AG20443 (cell line): Measurements from ENCODE around the gene GGTLC1.
"Not testable (repeated sequence)": the region's sequence is repeated elsewhere in the genome, so short reads cannot be mapped to it uniquely, and the experiment has no call there.

Experiments used
- DNase-seq: peaks from one replicate; pipeline ENCODE4 v3.0.0; 2012; ENCODE audit warnings: low spot score, mixed read lengths

GGTLC1 gene

DNA sequence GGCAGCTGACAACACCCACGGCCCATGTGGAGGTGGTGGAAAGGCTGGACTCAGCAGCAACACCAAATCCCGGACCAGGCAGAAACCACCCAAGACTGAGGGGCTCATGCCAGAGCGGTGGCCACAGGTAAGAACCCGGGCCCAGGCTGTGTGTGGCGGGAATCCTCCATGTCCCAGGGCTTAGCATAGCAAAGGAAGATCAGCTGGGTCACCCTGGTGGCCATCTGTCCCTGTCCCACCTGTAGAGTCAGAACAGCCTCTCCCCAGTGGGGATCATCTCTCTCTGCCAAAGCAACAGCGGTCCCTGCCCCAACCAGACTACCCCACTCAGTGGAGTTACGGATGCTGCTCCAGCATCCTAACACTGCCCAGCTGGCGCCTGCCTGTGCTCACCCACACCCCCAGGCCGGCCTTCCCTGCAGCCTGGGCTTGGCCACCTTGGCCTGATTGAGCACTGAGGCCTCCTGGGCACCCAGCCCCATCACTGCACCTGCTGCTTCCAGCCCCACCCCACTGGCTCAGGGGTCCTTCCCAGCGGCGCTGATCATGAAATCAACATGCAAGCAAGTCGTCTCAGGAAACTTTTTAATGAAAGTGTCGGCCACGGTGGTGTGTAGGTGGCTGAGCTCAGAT is 5.5 kb upstream of the GGTLC1 start:
- DNase-seq, result not testable (repeated sequence)

DNA sequence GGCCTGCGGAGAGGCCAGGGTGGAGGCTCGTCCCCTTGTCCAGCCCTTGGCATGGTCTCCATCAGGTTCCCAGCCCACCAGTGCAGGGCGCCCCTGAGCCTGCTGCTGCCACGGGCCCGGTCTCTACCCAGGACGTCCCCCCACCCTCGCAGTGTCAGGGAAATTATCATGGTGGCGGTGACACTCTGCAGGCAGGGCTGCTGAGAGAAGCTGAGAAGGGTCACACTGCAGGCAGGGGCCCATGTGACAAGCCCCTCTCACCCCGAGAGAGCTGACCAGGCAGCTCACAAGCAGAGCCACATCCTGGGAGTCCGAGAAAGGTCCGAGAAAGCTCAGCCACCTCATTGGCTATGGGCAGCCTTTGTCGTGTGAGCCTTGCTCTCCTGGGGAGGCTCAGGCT is 4.9 kb upstream of the GGTLC1 start:
- DNase-seq, result not testable (repeated sequence)

DNA sequence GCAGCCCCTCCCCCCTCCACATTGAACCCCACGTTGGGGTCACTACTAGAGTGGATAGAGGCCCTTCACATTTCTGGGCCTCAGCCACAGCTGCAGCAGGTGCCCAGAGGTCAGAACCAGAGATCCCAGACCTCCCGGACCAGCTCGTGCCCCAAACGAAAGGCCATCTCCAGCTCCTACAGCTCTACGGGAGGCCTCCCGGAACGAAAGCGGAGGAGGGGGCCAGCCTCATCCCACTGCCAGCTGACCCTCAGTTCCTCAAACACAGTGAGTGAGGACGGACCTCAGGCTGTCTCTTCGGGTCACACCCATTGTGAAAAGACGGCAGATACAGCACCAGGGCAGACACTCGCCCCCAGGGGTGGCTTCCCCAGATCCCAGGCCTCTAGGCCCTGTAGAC is 1.7 kb upstream of the GGTLC1 start:
- not testable (repeated sequence) for DNase-seq

DNA sequence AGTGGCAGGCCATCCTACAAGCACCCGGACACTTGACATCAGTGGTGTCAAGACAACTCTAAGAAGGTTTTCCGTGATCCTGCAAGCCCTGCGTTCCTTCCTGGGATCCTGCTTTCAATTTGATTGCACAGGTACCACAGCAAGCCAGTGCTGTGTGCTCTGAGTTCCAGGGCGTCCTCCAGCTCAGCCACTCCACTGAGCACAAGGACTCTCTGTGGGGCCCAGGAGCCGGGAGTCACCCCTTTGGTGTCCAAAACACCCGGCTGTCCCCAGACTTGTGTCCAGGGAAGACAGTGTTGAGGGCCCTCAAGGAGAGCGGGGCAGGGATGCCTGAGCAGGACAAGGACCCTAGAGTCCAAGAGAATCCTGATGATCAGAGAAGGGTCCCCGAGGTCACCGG is 387 bp upstream of the GGTLC1 start:
- not testable (repeated sequence) for DNase-seq

DNA sequence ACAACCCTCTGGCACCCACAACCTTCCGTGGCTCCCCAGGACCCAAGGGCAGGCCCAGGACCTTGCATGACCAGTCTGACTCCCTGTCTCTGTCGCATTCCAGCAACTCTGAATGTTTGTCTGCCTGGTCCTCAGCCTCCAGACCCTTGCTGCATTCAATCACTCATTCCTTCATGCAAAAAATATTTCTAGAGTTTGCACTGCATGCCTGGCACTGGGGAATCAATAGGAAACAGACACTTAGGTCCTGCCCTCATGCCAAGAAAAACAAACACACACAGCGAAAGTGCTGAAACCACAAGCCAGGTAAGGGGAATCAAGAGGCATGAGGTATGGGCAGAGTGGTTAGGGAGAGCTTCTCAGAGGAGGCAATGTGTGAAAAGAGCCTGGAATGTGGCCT is 1.9 kb downstream of the GGTLC1 start:
- not testable (repeated sequence) for DNase-seq

DNA sequence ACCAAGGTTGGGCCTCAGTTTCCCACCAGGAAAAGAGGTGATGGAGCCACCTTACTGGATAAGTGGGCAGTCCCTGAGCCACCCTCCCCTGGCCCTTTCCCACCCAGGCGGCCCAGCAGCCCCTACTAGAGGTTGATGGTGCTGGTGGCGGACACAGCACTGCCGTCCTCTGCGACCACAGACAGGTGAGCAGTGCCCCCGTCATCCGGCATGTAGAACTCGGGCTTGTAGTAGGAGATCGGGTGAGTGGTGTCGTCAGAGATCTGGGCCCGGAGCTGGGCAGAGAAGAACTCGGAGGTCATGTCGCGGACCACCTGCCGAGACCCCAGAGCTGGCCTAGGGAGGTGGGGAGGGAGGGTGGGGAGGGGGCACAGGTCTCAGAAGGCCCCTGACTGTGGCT is 2.3 kb downstream of the GGTLC1 start:
- DNase-seq, result not testable (repeated sequence)

DNA sequence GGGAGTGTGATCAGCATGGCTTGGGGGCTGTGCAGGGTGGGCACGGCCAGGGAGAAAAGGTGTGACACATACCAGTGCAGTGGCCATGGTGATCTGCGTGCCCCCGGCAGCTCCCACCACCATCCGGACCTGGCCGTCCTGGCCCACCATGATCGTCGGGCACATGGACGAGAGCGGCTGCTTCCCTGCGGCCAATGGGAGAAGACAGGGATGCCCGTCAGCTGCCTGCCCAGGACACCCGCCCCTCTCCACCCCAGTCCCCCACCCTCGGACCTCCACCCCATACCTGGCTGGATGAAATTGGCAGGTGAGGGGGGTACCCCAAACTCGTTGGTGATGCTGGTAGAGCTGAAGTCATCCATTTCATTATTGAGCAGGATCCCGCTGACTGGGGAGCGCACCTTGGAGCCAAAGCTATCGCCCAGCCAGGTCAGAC is 2.8 kb downstream of the GGTLC1 start:
- DNase-seq, result not testable (repeated sequence)

DNA sequence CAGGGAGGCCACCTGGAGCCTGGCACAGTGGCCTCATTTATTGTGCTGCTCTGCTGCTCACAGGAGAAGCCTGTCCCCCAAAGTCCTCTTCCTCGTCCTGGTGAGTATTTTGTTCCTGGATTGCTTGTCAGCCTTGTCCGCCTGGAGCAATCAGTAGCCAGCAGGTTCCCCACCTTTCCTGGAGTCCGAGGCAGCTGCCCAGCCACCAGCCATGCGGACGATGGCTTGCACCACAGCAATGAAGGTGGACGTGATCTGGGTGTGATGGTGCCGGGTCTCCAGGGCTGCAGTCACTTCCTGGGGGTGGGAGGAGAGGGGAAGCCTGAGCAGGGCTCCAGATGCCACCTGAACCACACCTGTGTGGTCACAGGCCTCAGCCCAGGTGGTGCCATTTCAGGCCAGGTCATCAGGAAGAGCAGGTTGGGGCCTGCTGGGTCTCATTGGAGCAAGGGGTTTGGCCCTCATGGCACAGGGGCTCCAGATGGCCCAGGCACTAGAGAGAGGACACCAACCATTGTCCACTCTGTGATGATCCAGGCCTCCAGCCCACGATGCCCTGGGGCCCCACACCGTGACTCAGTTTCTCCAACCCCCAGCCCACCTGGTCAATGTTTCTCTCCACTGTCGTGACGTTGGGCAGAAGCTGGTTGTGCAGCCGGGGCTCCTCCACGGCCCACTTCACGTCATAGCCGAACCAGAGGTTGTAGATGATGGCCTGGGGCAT is 3.4 kb downstream of the GGTLC1 start:
- not testable (repeated sequence) for DNase-seq

DNA sequence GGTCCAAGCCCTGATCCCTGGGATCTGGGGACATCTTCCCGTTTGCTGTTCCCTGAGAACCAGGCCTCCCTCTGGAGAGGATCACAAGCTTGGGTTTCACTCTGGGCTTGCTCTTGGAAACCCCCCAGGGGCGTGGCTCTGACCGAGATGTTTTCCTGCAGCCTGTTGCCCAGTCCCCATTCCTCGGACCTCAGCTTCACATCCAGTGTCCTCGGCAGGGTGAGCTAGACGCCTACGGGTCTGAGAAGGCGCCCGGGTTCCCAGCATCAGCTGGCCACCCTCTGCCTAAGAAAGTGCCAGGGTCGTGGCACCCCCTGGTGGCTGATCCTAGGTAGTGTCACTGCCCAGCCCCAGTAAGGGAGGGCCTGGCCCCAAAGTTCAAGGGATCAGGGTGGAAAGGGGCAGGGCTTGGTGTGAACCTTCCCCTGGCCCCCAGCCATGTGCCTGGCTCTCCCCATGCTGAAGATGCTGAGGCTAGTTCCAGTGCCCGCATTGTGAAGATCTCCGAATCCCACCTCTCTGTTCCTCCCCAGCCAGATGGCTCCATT is 4.0 kb downstream of the GGTLC1 start:
- DNase-seq, result peak; percentile 11

DNA sequence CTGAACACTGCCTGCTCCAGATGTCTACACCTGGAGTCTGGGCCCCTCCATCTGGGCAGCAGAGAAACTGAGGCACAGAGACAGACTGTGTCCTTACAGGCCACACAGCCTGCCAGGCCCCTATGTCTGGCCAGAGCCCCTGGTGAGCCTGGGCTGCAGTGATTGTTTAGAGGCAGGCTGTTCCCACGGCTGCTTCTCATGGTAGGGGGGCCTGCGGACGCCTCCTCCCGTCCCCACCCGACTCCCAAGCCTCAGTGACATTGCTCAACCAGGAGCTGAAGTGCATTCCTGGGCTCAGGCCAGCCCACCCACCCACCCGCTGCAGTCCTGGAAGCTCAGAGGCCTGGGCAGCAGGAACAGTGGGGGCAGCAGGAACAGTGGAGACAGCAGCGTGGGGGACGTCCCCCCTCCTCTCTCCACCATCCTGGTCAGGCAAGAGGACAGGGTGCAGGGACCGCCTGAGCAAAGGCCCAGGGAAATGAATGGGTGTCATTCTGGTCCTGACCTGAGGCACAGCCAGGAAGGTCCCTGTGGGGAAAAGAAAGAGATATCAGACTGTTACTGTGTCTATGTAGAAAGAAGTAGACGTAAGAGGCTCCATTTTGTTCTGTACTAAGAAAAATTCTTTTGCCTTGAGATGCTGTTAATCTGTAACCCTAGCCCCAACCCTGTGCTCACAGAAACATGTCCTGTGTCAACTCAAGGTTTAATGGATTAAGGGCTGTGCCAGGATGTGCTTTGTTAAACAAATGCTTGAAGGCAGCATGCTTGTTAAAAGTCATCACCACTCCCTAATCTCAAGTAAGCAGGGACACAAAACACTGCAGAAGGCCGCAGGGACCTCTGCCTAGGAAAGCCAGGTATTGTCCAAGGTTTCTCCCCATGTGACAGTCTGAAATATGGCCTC is 6.2 kb downstream of the GGTLC1 start:
- not testable (repeated sequence) for DNase-seq

DNA sequence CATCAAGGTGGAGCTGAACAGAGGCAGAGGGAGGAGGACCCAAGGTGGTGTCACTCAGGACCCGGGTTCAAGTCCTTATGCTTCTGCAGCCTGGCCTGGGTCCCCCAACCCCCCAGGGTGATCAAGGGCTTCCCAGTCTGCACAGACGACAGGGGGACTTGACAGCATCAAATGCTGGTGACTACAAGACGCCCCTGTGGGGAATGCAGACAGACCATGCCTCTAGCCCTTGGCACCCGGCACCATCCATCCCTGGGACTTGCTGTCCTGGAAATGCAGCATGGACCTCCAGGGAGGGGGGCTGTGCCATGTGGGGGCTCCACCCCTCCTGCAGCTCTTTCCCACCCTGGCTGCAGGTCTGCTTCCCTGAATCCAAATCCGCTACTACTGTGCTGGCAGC is 7.1 kb downstream of the GGTLC1 start:
- DNase-seq, result not testable (repeated sequence)

DNA sequence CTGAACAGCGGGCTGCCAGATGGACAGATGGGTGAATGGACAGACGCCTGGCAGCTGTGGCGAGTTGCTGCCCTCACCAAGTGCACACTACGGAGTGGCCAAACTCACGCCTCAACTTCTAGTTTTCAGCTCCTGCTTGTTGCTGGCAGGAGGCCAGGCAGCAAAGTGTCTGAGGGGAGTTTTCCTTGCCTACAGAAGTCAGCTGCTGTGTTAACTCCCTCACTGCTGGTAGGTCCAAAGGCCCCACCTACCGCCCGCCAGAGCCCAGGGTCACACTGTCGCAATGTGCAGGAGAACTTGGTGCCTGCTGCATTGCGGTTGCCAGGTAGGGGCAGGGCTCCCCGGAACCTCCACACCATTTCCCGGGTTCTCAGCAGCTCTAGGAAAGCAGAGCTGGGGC is 7.6 kb downstream of the GGTLC1 start:
- DNase-seq, result not testable (repeated sequence)

DNA sequence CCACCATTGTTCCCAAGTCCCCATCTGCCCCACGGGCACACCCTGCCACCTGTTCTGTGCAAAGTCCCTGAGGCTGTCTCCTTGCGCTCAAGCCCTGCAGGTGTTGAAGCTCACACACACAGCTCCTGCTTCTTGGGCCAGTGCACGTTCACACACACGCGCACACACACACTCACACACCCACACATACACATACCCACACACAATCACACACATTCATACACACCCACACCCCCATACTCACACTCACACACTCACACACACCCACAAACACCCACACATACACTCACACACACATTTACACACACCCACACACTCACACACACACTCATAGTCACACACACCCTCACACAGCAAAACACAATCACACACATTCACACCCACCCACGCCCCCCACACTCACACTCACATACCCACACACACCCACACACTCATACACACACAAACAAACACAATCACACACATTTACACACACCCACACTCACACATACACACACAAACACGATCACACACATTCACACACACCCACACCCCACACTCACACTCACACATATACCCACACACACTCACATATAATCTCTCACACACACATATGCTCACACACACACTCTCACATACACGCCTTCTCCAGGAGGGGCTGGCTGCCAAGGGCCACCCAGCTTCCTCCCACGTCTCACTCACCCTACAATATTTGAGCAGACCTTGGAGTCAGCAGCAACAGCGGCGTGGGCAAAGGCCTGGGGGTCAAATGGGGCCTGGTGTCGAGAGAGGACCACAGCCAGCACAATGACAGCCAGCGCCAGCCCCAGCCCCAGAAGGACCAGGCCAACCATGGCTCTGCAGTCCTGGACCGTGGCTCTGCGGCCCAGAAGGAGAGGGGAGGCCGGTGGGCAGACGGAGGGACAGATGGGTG is 8.4 kb downstream of the GGTLC1 start:
- DNase-seq, result not testable (repeated sequence)

DNA sequence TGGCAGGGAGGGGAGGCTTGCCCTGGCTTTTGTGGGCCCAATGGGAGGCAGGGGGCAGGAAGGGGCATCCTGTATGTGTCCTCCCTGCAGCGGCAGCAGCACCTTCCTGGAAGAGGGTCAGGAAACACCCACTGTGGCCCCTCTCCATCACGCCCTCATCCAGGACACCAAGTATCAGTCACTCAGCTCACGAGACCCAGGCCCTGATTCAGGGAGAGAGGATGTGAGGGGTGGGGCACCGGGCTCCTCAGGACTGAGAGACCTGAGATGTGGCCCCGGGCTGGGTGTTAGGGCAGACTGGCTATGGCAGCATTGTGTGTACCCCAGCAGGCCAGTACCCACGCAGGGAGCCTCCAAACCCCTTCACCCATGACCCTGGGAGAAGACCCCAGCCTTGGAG is 9.2 kb downstream of the GGTLC1 start:
- DNase-seq, result not testable (repeated sequence)

DNA sequence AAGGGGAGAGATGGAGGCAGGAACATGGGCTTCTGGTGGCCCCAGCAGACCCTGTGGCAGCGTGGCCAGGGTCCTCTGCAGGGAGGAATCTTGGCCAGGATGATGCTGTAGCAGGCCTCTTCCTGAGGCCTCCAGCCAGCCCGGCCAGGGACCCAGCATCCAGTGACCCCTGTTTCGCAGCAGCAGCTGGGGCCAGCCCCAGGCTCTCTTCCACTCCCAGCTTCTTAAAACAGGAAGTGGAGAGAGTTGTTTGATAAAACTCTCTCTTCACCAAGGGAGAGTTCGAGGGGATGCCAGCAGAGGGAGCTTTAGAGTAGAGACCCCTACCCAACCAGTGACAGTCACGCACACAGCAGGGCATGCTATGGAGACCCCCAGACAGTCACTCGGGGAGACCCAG is 10.1 kb downstream of the GGTLC1 start:
- not testable (repeated sequence) for DNase-seq

DNA sequence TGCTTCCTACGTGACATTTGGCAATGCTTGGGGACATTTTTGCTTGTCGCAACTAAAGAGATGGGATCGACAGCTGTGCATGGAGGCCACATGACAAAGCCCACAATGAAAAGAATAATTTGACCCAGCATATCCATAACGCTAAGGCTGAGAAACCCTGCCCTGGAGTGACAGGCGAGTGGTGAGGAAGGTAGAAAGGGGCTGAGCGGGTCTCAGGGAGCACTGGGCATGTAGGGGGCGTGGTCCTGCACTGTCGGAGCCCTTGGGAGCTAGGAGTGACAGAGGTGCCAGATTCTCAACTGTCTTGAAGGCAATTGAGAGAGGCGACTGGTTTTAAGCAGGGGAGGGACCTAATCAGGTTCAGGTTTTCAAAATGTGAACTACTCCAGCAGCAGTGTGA is 13.6 kb downstream of the GGTLC1 start:
- no peak for DNase-seq

DNA sequence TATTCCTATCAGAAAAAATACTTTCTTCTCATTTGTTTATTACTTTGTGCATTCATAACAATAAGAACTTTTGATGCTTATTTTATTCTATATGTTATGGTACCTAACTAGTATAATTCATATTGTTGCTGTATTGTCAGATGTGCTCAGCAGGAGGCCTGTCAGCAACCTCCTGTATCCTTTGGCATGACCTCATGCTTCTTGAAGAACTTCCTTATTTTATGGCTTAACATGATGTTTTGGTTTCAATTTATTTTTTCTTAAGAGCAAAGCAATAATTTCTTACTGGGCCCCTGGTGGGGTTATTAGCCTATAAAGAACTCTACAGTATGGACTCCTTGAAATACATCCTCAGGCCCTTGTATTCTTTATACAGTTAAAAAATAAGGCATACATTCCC is 17.3 kb downstream of the GGTLC1 start:
- no peak for DNase-seq

DNA sequence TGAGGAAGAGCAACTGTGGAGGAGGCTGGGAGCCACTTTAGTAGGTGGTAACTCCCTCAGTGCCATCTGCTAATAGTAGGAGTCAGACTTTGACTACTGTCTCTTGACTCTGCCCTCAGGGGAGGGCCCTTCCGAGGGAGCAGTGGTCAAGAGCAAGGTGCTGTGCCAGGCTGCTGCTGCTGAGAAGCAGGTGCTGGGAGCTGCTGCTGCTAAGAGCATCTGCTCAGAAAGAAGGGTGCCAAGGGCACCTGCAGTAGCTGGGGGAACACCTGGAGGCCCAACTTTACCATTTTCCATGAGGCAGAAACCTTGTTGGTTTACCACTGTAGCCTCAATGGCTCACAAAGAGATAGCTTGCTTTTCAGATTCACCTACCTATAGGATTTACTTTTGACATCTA is 18.5 kb downstream of the GGTLC1 start:
- DNase-seq, result no peak

DNA sequence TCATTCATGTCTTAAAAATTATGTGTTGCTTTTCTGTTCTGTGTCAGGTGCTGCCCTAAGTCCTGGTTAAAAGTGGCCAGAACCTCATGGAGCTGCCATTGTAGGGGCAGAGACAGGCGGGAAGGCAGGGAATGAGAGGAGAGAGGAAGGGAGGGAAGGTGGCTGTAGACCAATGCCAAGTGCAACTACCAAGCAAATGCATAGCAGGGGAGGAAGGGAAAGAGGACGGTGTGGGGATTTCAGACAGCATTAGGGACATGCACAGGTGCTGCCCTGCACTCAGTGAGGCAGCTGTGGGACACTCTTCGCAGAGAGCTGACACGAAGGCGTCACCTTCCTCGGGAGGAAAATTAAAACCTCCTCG is 21.0 kb downstream of the GGTLC1 start:
- DNase-seq, result no peak

DNA sequence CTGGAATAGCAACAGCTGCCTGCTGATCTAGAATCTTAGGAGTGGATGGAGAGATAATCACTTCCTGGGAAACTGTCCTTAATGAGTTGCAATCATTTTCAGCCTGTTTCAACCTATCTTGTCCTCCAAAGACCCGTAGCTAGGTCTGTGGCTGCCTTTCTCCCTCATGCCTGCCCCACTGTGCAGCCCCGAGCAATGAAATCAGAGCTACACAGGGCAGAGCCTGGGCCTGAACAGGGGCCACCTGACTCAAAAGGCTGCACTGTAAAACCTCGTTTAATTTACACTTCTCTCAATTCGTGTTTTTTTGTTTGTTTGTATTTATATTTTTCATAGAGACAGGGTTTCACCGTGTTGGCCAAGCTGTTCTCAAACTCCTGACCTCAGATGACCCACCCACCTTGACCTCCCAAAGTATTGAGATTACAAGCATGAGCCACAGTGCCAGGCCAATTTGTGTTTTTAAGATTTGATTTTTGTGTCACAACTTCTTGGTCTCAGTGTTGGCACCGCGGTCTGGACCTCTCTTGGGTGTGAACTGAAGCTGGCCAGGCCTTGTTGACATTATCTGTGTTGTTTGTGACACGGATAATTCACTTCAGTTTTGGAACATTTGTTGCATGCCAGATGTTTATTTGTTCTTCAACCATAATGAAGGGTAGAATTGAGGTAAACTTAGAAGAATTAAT is 21.5 kb downstream of the GGTLC1 start:
- no peak for DNase-seq

DNA sequence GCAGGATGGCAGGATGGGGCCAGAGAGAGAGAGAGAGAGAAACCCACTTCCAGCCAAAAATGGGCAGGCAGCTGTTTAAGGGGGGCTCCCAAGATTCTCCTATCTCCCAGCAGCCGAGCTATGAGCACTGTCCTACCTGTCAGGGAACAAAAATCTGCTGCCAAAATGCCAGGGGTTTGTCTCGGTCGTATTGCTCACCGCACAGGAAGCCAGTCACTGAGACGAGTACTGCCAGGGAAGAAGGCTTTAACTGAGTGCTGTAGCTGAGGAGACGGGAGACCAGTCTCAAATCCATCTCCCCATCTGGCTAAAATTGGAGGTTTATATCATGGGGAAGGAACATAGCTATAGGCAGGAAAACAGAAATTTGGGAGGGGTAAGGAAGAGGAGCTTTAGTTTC is 22.3 kb downstream of the GGTLC1 start:
- no peak for DNase-seq
